Fibroblast of lung (primary cell): ENCODE measurements around the gene ARGFX. TPM values are rescaled to one million over a fixed set of nuclear protein-coding genes. Genes with fewer than 3 reads are reported as not detected.

ENCODE experiments used
- DNase-seq, 2 donors: peaks; one replicate each; pipeline versions ENCODE4 v3.0.0 to v3.0.0-alpha.2; 2010; ENCODE audit warnings: low read depth in 2 of 2
- H2AFZ ChIP-seq: 2 replicates; pipeline ENCODE4 v1.5.1; 2012; ENCODE audit warnings: low read length, control low read depth, inconsistent platforms
- H3K27ac ChIP-seq: 2 replicates; pipeline ENCODE4 v1.5.1; 2011; ENCODE audit warnings: low read length, control low read depth; ENCODE audit not compliant: insufficient read depth
- H3K27me3 ChIP-seq: 2 replicates; pipeline ENCODE4 v1.5.1; 2011; ENCODE audit warnings: mild to moderate bottlenecking, low read length; ENCODE audit not compliant: control insufficient read depth, insufficient read depth
- H3K36me3 ChIP-seq: 2 replicates; pipeline ENCODE4 v1.5.1; 2011; ENCODE audit warnings: low read length; ENCODE audit not compliant: control insufficient read depth, insufficient read depth
- H3K4me1 ChIP-seq: 2 replicates; pipeline ENCODE4 v1.5.1; 2011; ENCODE audit warnings: low read length; ENCODE audit not compliant: control insufficient read depth, insufficient read depth; ENCODE audit errors: extremely low read depth
- H3K4me2 ChIP-seq: 2 replicates; pipeline ENCODE4 v1.5.1; 2011; ENCODE audit warnings: low read length, control low read depth; ENCODE audit not compliant: insufficient read depth; ENCODE audit errors: extremely low read depth
- H3K4me3 ChIP-seq, 4 experiments: fragments of 200-600 bp in 1 of 4; sonication (generic) in 1 of 4; replicated peaks in 1 of 4; 2 replicates each; pipeline ENCODE4 v1.5.1; 2011 to 2016; ENCODE audit warnings: low read length in 4 of 4, low read depth in 3 of 4, mild to moderate bottlenecking in 3 of 4, control low read depth in 2 of 4, inconsistent platforms in 1 of 4, mixed read lengths in 1 of 4; ENCODE audit not compliant: insufficient read depth in 1 of 4; ENCODE audit errors: control extremely low read depth in 1 of 4
- H3K79me2 ChIP-seq: 2 replicates; pipeline ENCODE4 v1.5.1; 2012; ENCODE audit warnings: mild to moderate bottlenecking, low read length, inconsistent platforms; ENCODE audit not compliant: control insufficient read depth, insufficient read depth
- H3K9ac ChIP-seq: 2 replicates; pipeline ENCODE4 v1.5.1; 2011; ENCODE audit warnings: mild to moderate bottlenecking, low read length, control low read depth; ENCODE audit not compliant: insufficient read depth
- H3K9me3 ChIP-seq: 2 replicates; pipeline ENCODE4 v1.5.1; 2012; ENCODE audit warnings: low read depth, low read length; ENCODE audit not compliant: control insufficient read depth, insufficient read depth
- H4K20me1 ChIP-seq: 2 replicates; pipeline ENCODE4 v1.5.1; 2011; ENCODE audit warnings: low read length; ENCODE audit not compliant: control insufficient read depth, insufficient read depth; ENCODE audit errors: extremely low read depth
- CTCF ChIP-seq, 2 donors: IDR thresholded peaks in 1 of 2; conservative IDR thresholded peaks in 1 of 2; 1 replicate in 1 of 2; 2 replicates in 1 of 2; pipeline ENCODE4 v1.5.1; 2011 to 2012; ENCODE audit warnings: low read length in 2 of 2, control low read depth in 1 of 2, inconsistent platforms in 1 of 2, low read depth in 1 of 2, mild to moderate bottlenecking in 1 of 2
- EZH2 ChIP-seq: IDR thresholded peaks from 2 replicates; pipeline ENCODE4 v1.5.1; 2012; ENCODE audit warnings: low read length, control low read depth, mild to moderate bottlenecking; ENCODE audit errors: missing control alignments
- polyA minus RNA-seq: library from RNA; depleted of rRNA, polyadenylated mRNA; stranded (reverse); fragments of >200 nt; gene quantifications from 2 replicates; pipeline ENCODE4 v1.2.3, GENCODE V29; 2011; ENCODE audit warnings: low replicate concordance
- polyA plus RNA-seq, 2 donors: library from polyadenylated mRNA; depleted of rRNA in 1 of 2; stranded (reverse) in 1 of 2; unstranded in 1 of 2; fragments of >200 nt; gene quantifications; 2 replicates each; pipeline ENCODE4 v1.2.1, GENCODE V29; 2011 to 2012; ENCODE audit warnings: missing spikeins in 1 of 2
- total RNA-seq: library from RNA; depleted of rRNA; stranded (reverse); fragments of >200 nt; gene quantifications from 2 replicates; pipeline ENCODE4 v1.2.1, GENCODE V29; 2014

The ARGFX gene
- total RNA-seq (not detected in 2 replicates), polyA plus RNA-seq (not detected in 2 replicates), polyA minus RNA-seq (not detected in 2 replicates)
- not detected in 2 replicates for polyA plus RNA-seq (2012)

DNA sequence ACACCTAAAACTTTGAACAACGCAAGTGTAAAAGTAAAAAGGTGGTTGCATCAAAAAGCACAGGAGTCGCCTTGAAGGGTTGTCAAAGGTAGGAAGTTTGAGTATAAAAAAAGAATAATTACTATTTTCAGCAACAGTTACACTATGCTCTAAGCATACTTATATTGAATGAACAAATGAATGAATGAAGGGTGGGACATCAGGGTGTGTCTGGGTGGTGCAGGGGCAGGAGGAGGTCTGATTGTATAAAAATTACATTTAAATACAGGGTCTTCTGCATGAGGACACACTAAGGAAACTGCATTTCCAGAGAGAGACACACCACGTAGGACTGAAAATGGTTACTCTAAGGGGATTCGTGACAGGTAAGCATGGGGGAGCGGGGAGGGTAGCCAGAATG, at the start of gene ARGFX:
Gene ARGFX, plus strand, starts transcription at position 301 of the 400 bp plus-strand sequence. CDS start 2,765 bp downstream, outside the sequence.
- Histone ChIP-seq H3K4me3 (no peak within 1 kb of the TSS), H3K9me3 (no peaks in the 10 kb centered on the region), H3K9ac (no peak within 1 kb of the TSS), H3K79me2 (no peaks in the 10 kb centered on the region), H4K20me1 (no peaks in the 10 kb centered on the region), H3K27me3 (no peaks in the 10 kb centered on the region), H3K4me1 (no peaks in the 10 kb centered on the region), H3K27ac (no peak within 1 kb of the TSS), H2AFZ (no peak within 1 kb of the TSS), H3K36me3 (no peaks in the 10 kb centered on the region), H3K4me2 (no peak within 1 kb of the TSS)
- TF ChIP-seq CTCF (conservative IDR thresholded peaks at IDR 0.05 in 1 of 2, IDR thresholded peaks at IDR 0.05 in 1 of 2; ENCODE audit: low read depth in 1 of 2, low read length in 2 of 2), result no peak
- TF ChIP-seq EZH2, result no peak
- DNase-seq, result no peak

- H3K36me3 ChIP-seq, result no peaks in the 10 kb centered on the region
- no peak overlapping the region for H3K4me2 ChIP-seq
- TF ChIP-seq EZH2 (no peak), CTCF (conservative IDR thresholded peaks at IDR 0.05 in 1 of 2, IDR thresholded peaks at IDR 0.05 in 1 of 2; ENCODE audit: low read depth in 1 of 2, low read length in 2 of 2) (no peak)
- H3K9ac ChIP-seq, result no peak overlapping the region
- DNase-seq, result peak in 1 of 2 donors; percentile 18
- no peaks in the 10 kb centered on the region for H3K27me3 ChIP-seq
- no peaks in the 10 kb centered on the region for H3K9me3 ChIP-seq
- no peaks in the 10 kb centered on the region for H3K79me2 ChIP-seq
- H3K4me3 ChIP-seq, result no peak overlapping the region
- H2AFZ ChIP-seq, result peak overlapping the region; percentile 28
- H3K27ac ChIP-seq, result no peak overlapping the region
- H3K4me1 ChIP-seq, result no peaks in the 10 kb centered on the region
- no peaks in the 10 kb centered on the region for H4K20me1 ChIP-seq
Measured at GRCh38 chr3:121517953-121518655, 49.6 kb upstream of the ARGFX start.

DNA sequence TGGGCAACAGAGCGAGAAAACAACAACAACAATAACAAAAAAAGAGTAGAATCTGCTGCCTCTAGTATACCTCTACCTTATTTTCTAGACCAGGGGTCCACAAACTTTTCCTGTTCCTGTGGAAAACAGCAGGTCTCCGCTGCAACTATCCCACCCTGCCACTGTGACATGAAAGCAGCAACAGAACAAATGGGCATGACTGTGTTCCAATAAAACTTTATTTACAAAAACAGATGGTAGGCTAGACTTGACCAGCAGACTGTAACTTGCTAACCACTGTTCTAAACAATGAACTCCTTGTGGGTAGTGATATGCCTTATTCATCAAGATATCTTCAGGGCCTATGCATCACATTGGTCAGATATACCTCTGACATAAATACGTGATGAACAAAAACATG, 47.2 kb upstream of the ARGFX start:
- no peak overlapping the region for H2AFZ ChIP-seq
- no peaks in the 10 kb centered on the region for H3K9me3 ChIP-seq
- TF ChIP-seq CTCF (conservative IDR thresholded peaks at IDR 0.05 in 1 of 2, IDR thresholded peaks at IDR 0.05 in 1 of 2; ENCODE audit: low read depth in 1 of 2, low read length in 2 of 2) (no peak), EZH2 (no peak)
- H3K9ac ChIP-seq, result no peak overlapping the region
- H3K27ac ChIP-seq, result no peak overlapping the region
- no peaks in the 10 kb centered on the region for H3K4me1 ChIP-seq
- no peaks in the 10 kb centered on the region for H3K36me3 ChIP-seq
- no peaks in the 10 kb centered on the region for H3K27me3 ChIP-seq
- H4K20me1 ChIP-seq, result no peaks in the 10 kb centered on the region
- no peak overlapping the region for H3K4me3 ChIP-seq
- no peak for DNase-seq
- no peak overlapping the region for H3K4me2 ChIP-seq
- H3K79me2 ChIP-seq, result no peaks in the 10 kb centered on the region
